Heart left ventricle (tissue), 13 donors: Measurements from ENCODE around the gene GPC2.

Source experiments
- CTCF ChIP-seq, 12 donors: fragments of 200-600 bp; sonication (generic) in 4 of 12; IDR thresholded peaks; one replicate each; pipeline versions ENCODE4 v1.5.0 to v1.8.0; 2018 to 2022; ENCODE audit warnings: antibody characterized with exemption in 12 of 12, mild to moderate bottlenecking in 5 of 12
- POLR2A ChIP-seq, 2 donors: fragments of 450-650 bp; IDR thresholded peaks; one replicate each; pipeline ENCODE4 v1.6.1; 2017; ENCODE audit warnings: antibody characterized with exemption in 2 of 2, mild to moderate bottlenecking in 2 of 2, moderate library complexity in 2 of 2
- donor health status: ischemic (EF 13 %, LVEDD 7.1; RV severe dilation, severe dysfunction).
- donor health status: DM: no; HTN: yes; CAD: no.
- donor health status: DM: no; HTN: no; CAD: no.
- donor health status: ischemic (EF 25% LVEDD 6.9; RV normal size, moderate dysfunction).
- donor health status: ischemic (EF 25% LVEDD 5.7; RV mildly dilated, moderate dysfunction).
- donor health status: ischemic (EF 35%, LVEDD 5.7; RV mildly dilated, moderate dysfunction).
- donor health status: nonischemic (EF 11% LVEDD 7.7; RV severe dilation, severe dysfunction).
- donor health status: DM: yes; HTN: yes; CAD: no.
- donor health status: PGD.
- donor health status: ischemic (EF 29% LVEDD 5.4; RV normal size, mild dysfunction).
- donor health status: nonischemic (EF 23%, LVEDD 6.1; RV moderate dilation, normal function).

GRCh38 chr7:100153708-100154535 is 23.3 kb downstream of the GPC2 start:
- TF ChIP-seq POLR2A (IDR thresholded peaks at IDR 0.05) (no peak), CTCF (IDR thresholded peaks at IDR 0.05) (no peak)
